Mesenchymal stem cell (in vitro differentiated cells and primary cell): ENCODE measurements around the gene PLCG2.

Source experiments
- DNase-seq: peaks from one replicate; pipeline ENCODE4 v3.0.0-alpha.2; 2013
- H2AFZ ChIP-seq: one replicate; pipeline ENCODE4 v1.6.1; 2013; ENCODE audit warnings: low read depth, mild to moderate bottlenecking, control low read depth, inconsistent platforms, low read length, moderate library complexity
- H2AK5ac ChIP-seq: 2 replicates; pipeline ENCODE4 v1.6.1; 2013; ENCODE audit warnings: low read length, moderate library complexity, mild to moderate bottlenecking, inconsistent platforms; ENCODE audit not compliant: severe bottlenecking
- H2BK120ac ChIP-seq: one replicate; pipeline ENCODE4 v1.6.1; 2013; ENCODE audit warnings: low read depth, mild to moderate bottlenecking, inconsistent platforms, low read length, moderate library complexity
- H2BK12ac ChIP-seq, 2 experiments: one replicate each; pipeline ENCODE4 v1.6.1; 2013; ENCODE audit warnings: inconsistent platforms in 2 of 2, low read length in 2 of 2, mild to moderate bottlenecking in 2 of 2, moderate library complexity in 2 of 2, control low read depth in 1 of 2
- H2BK15ac ChIP-seq: one replicate; pipeline ENCODE4 v1.6.1; 2013; ENCODE audit warnings: mild to moderate bottlenecking, low read depth, inconsistent platforms; ENCODE audit not compliant: poor library complexity, severe bottlenecking
- H2BK5ac ChIP-seq: 2 replicates; pipeline ENCODE4 v1.6.1; 2013; ENCODE audit warnings: low read depth, mild to moderate bottlenecking, low read length, control low read depth, inconsistent platforms; ENCODE audit not compliant: poor library complexity, severe bottlenecking
- H3K14ac ChIP-seq, 2 experiments: one replicate each; pipeline ENCODE4 v1.6.1; 2013; ENCODE audit warnings: inconsistent platforms in 2 of 2, low read length in 2 of 2, control low read depth in 1 of 2, mild to moderate bottlenecking in 1 of 2, moderate library complexity in 1 of 2
- H3K18ac ChIP-seq, 2 experiments: one replicate each; pipeline ENCODE4 v1.6.1; 2013; ENCODE audit warnings: inconsistent platforms in 2 of 2, low read length in 2 of 2, control low read depth in 1 of 2, low read depth in 1 of 2, mild to moderate bottlenecking in 1 of 2
- H3K23ac ChIP-seq, 2 experiments: one replicate each; pipeline ENCODE4 v1.6.1; 2013; ENCODE audit warnings: inconsistent platforms in 2 of 2, low read length in 2 of 2, mild to moderate bottlenecking in 2 of 2, moderate library complexity in 2 of 2, control low read depth in 1 of 2
- H3K27ac ChIP-seq: 2 replicates; pipeline ENCODE4 v1.5.1; 2013; ENCODE audit warnings: mild to moderate bottlenecking, moderate library complexity, low read length, control low read depth, inconsistent platforms; ENCODE audit not compliant: poor library complexity, severe bottlenecking
- H3K27me3 ChIP-seq, 2 experiments: 2 replicates each; pipeline versions ENCODE4 v1.6.1 to v1.7.0; 2013; ENCODE audit warnings: low read length in 2 of 2, mild to moderate bottlenecking in 2 of 2, moderate library complexity in 2 of 2, control low read depth in 1 of 2, inconsistent platforms in 1 of 2; ENCODE audit not compliant: control insufficient read depth in 1 of 2, insufficient read depth in 1 of 2
- H3K36me3 ChIP-seq, 2 experiments: 2 replicates each; pipeline versions ENCODE4 v1.6.1 to v1.7.0; 2013; ENCODE audit warnings: low read length in 2 of 2, control low read depth in 1 of 2, inconsistent platforms in 1 of 2, low read depth in 1 of 2, mild to moderate bottlenecking in 1 of 2; ENCODE audit not compliant: insufficient read depth in 2 of 2, control insufficient read depth in 1 of 2
- H3K4ac ChIP-seq, 2 experiments: one replicate each; pipeline ENCODE4 v1.6.1; 2013; ENCODE audit warnings: inconsistent platforms in 2 of 2, low read length in 2 of 2, mild to moderate bottlenecking in 2 of 2, moderate library complexity in 2 of 2, control low read depth in 1 of 2, low read depth in 1 of 2
- H3K4me1 ChIP-seq: 2 replicates; pipeline ENCODE4 v1.6.1; 2013; ENCODE audit warnings: low read depth, low read length, control low read depth; ENCODE audit not compliant: control insufficient read depth, insufficient read depth
- H3K4me2 ChIP-seq: 2 replicates; pipeline ENCODE4 v1.6.1; 2013; ENCODE audit warnings: low read length, mild to moderate bottlenecking, inconsistent platforms; ENCODE audit not compliant: poor library complexity, severe bottlenecking
- H3K4me3 ChIP-seq, 2 experiments: 2 replicates each; pipeline versions ENCODE4 v1.5.1 to v1.7.0; 2013; ENCODE audit warnings: low read length in 2 of 2, mild to moderate bottlenecking in 2 of 2, control low read depth in 1 of 2, low read depth in 1 of 2; ENCODE audit not compliant: insufficient read depth in 1 of 2
- H3K79me1 ChIP-seq: replicated peaks from 2 replicates; pipeline ENCODE4 v1.6.1; 2013; ENCODE audit warnings: mild to moderate bottlenecking, control low read depth, low read length, inconsistent platforms; ENCODE audit not compliant: poor library complexity, severe bottlenecking
- H3K9ac ChIP-seq: 2 replicates; pipeline ENCODE4 v1.7.0; 2013; ENCODE audit warnings: mild to moderate bottlenecking, low read length, moderate library complexity
- H3K9me3 ChIP-seq: 2 replicates; pipeline ENCODE4 v1.7.0; 2013; ENCODE audit warnings: mild to moderate bottlenecking, low read length; ENCODE audit not compliant: control insufficient read depth
- H4K8ac ChIP-seq: one replicate; pipeline ENCODE4 v1.6.1; 2013; ENCODE audit warnings: inconsistent platforms, mild to moderate bottlenecking, low read length, moderate library complexity
- H4K91ac ChIP-seq: one replicate; pipeline ENCODE4 v1.6.1; 2013; ENCODE audit warnings: mild to moderate bottlenecking, low read length, inconsistent platforms
- WGBS: methylation state at CpG from one replicate; pipeline ENCODE4 v1.1.7; 2013; ENCODE audit warnings: mixed read lengths; 5-methylcytosine and 5-hydroxymethylcytosine counted together

Gene PLCG2

GRCh38 chr16:81786321-81786720 is 7.2 kb downstream of the PLCG2 start:
- Histone ChIP-seq H3K27me3 (peaks cover 22 to 48% of the 10 kb centered on the region in 2 experiments), H3K9ac (no peak overlapping the region), H3K36me3 (no peaks in the 10 kb centered on the region), H2AK5ac (no peak overlapping the region), H3K4me2 (no peak overlapping the region), H4K91ac (no peak overlapping the region), H3K4me3 (no peak overlapping the region), H3K4me1 (no peaks in the 10 kb centered on the region), H3K79me1 (no peaks in the 10 kb centered on the region), H3K27ac (no peak overlapping the region), H3K14ac (no peak overlapping the region), H4K8ac (no peak overlapping the region), H3K4ac (no peak overlapping the region), H3K18ac (no peak overlapping the region), H3K9me3 (no peaks in the 10 kb centered on the region), H2BK120ac (no peak overlapping the region), H3K23ac (no peak overlapping the region), H2BK12ac (no peak overlapping the region), H2AFZ (no peak overlapping the region), H2BK5ac (no peak overlapping the region), H2BK15ac (no peak overlapping the region)
- no peak for DNase-seq
- WGBS = 64% methylated on average over 4 of the region's 6 CpGs

GRCh38 chr16:81786868-81787267 is 7.8 kb downstream of the PLCG2 start:
- H3K27me3 ChIP-seq = peaks cover 22 to 45% of the 10 kb centered on the region in 2 experiments
- no peak overlapping the region for H3K23ac ChIP-seq
- H3K4me1 ChIP-seq = no peaks in the 10 kb centered on the region
- no peaks in the 10 kb centered on the region for H3K79me1 ChIP-seq
- H3K4me3 ChIP-seq = no peak overlapping the region
- no peak overlapping the region for H4K8ac ChIP-seq
- H3K4ac ChIP-seq = no peak overlapping the region
- H3K4me2 ChIP-seq = no peak overlapping the region
- no peak overlapping the region for H2AK5ac ChIP-seq
- no peak overlapping the region for H2BK12ac ChIP-seq
- 83% methylated on average over 2 of the region's 2 CpGs for WGBS
- no peak for DNase-seq
- no peak overlapping the region for H2BK5ac ChIP-seq
- H2BK15ac ChIP-seq = no peak overlapping the region
- no peak overlapping the region for H3K18ac ChIP-seq
- no peak overlapping the region for H2BK120ac ChIP-seq
- H2AFZ ChIP-seq = no peak overlapping the region
- H3K9ac ChIP-seq = no peak overlapping the region
- H3K27ac ChIP-seq = no peak overlapping the region
- no peak overlapping the region for H3K14ac ChIP-seq
- H3K36me3 ChIP-seq = no peaks in the 10 kb centered on the region
- no peaks in the 10 kb centered on the region for H3K9me3 ChIP-seq
- H4K91ac ChIP-seq = no peak overlapping the region

GRCh38 chr16:81787659-81788058 is 8.6 kb downstream of the PLCG2 start:
- H3K4ac ChIP-seq = no peak overlapping the region
- no peak overlapping the region for H3K4me2 ChIP-seq
- H2BK5ac ChIP-seq = no peak overlapping the region
- H3K14ac ChIP-seq = no peak overlapping the region
- DNase-seq = no peak
- H2AK5ac ChIP-seq = no peak overlapping the region
- H2BK15ac ChIP-seq = no peak overlapping the region
- no peak overlapping the region for H3K23ac ChIP-seq
- H4K8ac ChIP-seq = no peak overlapping the region
- no peaks in the 10 kb centered on the region for H3K4me1 ChIP-seq
- no peak overlapping the region for H3K4me3 ChIP-seq
- no peaks in the 10 kb centered on the region for H3K36me3 ChIP-seq
- no peaks in the 10 kb centered on the region for H3K79me1 ChIP-seq
- no peak overlapping the region for H4K91ac ChIP-seq
- H3K9ac ChIP-seq = no peak overlapping the region
- H3K9me3 ChIP-seq = no peaks in the 10 kb centered on the region
- no peak overlapping the region for H2BK12ac ChIP-seq
- no peak overlapping the region for H3K27ac ChIP-seq
- H3K18ac ChIP-seq = no peak overlapping the region
- H3K27me3 ChIP-seq = peaks cover 17 to 39% of the 10 kb centered on the region in 2 experiments
- 82% methylated on average over 6 of the region's 6 CpGs for whole genome bisulfite sequencing
- H2BK120ac ChIP-seq = no peak overlapping the region
- H2AFZ ChIP-seq = no peak overlapping the region

- no peak overlapping the region for H3K4me2 ChIP-seq
- H2AK5ac ChIP-seq = no peak overlapping the region
- H2BK15ac ChIP-seq = no peak overlapping the region
- no peak overlapping the region for H3K4ac ChIP-seq
- no peak overlapping the region for H3K9ac ChIP-seq
- no peak for DNase-seq
- no peak overlapping the region for H4K91ac ChIP-seq
- no peak overlapping the region for H3K14ac ChIP-seq
- no peak overlapping the region for H2BK120ac ChIP-seq
- H3K9me3 ChIP-seq = no peaks in the 10 kb centered on the region
- H3K4me1 ChIP-seq = no peaks in the 10 kb centered on the region
- H3K27ac ChIP-seq = no peak overlapping the region
- no peak overlapping the region for H2AFZ ChIP-seq
- H2BK5ac ChIP-seq = no peak overlapping the region
- H2BK12ac ChIP-seq = no peak overlapping the region
- H3K18ac ChIP-seq = no peak overlapping the region
- H3K36me3 ChIP-seq = no peaks in the 10 kb centered on the region
- 70% methylated on average over 5 of the region's 5 CpGs for WGBS
- H3K79me1 ChIP-seq = no peaks in the 10 kb centered on the region
- H3K23ac ChIP-seq = no peak overlapping the region
- H3K27me3 ChIP-seq = peaks cover 9 to 34% of the 10 kb centered on the region in 2 experiments
- no peak overlapping the region for H3K4me3 ChIP-seq
- no peak overlapping the region for H4K8ac ChIP-seq
Observed at GRCh38 chr16:81790277-81790676, 11.2 kb downstream of the PLCG2 start.
